Measurements from ENCODE around the gene CD9.

Gene CD9

DNA sequence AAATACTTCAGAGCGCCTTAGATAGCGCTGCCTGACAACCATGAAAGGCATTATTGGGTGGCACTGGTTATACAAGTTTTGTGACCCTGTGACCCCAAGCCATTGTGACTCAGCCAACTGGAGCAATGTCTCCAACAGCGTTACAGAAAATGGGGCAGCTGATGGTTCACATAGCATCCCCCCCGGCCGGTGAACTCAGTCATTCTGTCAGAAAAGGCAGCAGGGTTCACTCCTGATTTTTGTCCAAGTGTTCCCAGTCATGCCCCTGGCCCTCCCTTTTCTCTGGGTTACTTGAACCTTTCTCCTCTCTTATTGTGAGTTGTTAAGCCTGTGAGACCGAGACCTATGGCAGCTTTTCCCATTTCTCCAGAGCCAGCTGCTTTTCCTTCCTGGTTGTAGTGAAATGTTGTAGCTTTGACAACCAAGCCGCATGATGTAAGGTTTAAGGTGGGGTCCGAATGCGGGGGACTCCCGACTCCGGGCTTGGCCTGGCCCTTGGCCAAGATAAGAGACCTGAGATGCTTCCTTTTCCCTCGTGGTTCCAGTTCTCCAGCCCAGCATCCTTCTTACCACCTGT is 22.0 kb downstream of the CD9 start:
- DNase-seq: no peak

DNA sequence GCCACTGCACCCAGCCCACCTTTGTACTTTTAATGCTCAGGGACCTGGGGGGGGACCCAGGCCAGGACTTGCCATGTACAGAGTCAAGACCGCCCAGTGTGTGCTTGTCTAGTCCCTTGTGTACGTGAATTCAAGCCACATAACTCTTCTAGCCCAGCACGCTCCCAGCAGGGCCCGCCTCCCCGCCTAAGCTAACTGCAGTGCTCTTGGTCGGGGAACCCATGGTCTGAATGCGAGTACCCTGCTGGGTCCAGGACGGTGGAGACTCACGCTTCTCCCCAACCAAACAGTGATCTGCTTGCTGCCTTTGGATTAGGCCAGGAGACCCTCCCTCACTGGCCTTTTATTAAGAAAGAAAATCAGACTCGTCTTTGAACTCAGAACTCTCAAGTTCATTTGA is 23.3 kb downstream of the CD9 start:
- no peak for DNase-seq

DNA sequence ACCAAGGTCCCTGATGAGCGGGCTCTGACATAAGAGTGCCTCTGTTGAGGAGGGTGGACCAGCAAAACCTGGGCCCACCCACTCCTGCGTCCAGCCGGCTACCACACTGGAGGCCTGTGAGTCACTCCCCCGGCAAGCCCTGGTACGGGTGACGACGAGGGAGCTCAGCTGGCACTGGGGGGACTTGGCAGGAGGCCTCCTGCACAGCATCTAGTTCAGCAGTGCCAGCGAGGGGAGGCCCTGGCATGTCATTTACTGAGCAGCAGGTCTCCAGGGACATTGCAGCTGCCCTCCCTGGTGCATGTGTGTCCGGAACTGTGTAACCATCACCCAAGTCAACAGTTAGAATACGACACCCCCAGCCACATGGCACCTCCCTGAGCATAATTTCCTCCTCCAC is 24.4 kb downstream of the CD9 start:
- no peak for DNase-seq

DNA sequence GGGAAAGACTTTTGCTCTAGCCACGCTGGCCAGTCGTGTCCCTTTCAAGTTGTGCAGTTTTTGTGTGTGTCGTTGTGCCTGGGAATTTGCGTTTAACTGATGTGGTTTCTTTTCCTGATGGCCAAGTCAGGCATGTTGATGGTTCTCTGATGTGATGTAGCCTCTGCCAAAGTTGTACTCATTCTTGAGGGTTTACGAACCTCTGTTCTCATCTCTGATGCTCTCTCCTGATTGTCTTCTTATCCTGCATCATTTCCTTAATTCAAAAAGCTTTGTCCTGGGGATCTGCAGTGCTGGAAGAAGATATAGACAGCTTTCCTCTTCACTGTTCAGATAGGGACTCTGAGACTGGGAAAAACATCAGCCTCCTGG is 25.4 kb downstream of the CD9 start:
- DNase-seq: no peak

DNA sequence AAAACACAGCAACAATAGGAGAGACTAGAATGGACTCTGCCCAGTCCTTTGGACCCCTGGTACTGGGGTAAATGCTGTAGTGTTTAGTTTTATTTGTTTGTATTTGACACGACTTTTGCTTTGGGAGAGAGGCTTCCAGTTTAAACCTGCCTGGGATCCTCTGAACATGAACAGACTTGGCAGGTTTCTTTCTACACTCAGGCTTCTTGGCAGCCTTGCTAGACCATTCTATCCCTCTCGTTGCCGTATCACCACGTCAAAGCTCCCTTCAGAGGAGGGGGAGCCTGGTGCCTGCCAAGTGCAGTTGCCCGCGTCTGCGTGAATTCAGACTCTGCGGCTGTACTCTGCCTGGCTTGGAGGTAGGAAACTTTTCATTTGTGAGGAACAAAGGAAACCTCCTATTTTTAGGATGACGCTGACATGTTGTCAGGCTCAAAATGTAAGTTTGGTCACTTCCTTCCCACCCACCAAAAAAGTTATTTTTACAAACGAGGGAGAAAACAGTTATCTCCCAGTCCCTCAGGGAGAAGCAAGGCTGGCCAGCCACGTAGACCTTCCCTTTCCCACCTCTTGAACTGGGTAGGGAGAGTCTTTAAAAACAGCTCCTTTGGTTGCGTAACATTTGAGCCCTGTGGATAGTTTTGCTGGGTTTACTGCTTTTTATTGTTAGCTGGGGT is 25.9 kb downstream of the CD9 start:
- no peak for DNase-seq

DNA sequence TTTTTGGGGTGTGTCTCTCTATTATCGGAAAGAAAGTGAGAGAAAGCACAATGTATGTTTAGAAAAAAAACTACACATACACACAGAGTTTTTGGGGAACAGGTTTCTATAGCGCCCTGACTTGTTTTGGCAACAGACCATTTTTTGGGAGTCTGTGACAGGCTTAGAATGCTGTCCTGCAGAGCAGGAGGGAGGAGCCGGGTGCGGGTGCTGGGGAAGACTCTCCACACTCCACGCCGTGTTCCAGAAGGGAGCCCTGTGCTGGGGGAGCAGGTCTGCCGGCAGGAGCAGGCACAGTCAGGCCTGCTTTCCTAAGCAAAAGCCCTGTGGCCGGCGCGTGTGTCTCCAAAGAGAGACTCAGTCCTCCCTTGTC is 26.5 kb downstream of the CD9 start:
- no peak for DNase-seq

DNA sequence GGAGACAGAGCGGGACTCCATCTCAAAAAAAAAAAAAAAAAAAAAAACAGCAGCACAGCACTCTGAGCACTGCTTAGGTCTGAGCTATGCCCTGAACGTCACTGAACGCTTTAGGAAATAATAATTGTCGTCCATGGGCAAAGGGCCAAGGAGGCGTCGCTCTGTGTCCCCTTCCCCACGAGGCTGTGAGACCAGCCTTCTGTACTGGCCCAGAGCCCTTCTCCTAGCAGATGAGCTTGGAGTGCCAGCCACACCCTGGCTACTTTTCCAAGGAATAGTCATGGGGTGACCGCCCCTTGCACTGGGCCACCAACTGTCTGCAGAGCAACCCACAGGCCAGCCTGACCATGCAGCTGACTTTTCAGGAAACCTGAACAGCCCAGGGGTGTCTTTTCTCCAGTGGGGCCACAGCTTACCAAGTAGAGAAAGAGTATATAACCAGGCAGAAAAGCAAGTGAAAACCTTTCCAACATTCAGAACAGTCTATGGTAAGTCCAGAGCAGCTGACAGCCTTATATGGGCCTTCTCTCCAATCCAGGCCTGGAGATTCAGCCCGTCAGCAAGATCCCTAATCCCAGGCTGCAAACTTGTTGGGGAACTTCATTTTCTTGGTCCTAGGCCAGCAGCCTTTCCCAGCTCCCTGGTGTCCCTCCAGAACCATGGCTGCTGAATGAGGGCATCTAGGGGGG is 28.5 kb downstream of the CD9 start:
- DNase-seq: no peak

DNA sequence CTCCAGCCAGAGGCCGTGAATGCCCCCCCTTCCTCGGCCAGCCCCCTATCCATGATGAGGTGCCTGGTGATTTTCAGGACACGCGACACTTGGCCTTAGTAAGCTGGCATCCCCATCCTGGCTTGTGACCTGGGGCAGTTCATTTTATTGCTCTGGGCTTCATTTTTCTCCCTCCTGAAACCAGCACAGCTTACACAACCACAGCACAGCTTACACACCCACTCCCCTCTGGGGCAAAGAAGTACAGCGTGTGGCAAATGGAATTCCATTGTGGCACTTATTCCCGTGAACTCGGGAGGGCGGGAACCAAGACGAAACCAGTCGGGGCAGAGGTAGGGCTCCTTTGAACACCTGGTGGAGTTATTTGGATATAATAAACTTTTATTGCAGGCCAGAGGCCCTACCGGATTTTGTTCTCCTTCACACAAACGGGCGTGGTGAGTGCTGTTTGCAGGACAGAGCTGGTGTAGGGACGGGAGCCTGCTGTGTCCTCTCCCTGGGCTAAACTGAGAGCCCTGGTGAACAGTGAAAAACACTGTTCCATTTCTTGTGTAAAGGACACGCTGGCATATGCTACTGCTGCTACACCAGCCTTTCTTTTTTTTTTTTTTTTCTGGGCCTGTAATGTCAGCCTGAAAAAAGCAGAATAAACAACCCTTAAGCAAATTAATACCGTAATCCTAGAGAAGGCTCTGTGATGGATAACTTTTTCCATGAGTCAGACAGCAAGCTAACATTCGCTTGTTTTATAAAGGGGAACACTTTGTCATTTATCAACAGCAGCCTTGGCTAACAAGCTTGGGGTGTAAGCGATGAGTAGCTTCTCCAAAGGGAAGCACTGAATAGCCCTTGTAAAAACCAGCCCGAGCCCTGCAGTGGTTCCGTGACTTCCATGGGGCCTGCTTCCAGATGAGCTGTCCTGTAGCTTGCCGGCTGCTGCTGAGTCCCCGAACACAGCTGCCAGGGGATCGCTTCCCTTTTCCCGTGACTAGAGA is 29.3 kb downstream of the CD9 start:
- DNase-seq: no peak

DNA sequence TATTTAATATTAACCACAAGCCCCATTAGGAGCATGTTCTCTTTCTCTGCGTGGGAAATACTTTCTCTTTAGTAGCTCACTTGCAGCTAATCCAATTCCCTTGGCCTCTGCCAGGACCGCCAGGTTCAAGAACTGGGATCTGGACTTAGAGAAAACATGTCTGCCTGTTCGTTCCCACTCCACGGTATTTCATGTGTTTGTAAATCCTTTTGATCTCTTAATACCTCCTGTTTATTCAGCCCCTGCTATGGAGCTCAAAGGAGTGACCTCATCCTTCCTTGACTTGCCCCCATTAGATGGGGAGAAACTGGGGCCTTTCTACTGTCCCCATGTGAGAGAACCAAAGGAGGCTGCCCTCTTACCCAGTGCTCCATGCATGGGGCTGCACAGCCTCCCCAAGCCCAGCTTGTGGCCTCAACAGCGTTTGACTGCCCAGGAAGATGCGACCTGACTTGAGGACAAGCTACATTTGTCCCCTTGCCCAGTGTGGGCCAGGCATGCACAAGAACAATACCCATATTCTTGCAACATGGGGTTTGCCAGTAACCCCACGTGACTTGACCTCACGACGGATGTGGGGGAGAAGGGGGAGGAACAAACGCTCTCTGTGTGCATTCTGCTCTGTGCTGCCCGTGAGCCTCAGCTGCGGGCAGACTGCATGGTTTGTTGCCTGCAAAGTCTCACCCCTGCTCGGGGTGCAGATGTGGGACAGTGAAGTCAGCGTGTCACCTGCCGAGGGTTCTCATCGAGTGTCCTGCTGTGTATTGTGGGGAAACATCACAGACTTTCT is 30.3 kb downstream of the CD9 start:
- DNase-seq: peak; percentile 62

DNA sequence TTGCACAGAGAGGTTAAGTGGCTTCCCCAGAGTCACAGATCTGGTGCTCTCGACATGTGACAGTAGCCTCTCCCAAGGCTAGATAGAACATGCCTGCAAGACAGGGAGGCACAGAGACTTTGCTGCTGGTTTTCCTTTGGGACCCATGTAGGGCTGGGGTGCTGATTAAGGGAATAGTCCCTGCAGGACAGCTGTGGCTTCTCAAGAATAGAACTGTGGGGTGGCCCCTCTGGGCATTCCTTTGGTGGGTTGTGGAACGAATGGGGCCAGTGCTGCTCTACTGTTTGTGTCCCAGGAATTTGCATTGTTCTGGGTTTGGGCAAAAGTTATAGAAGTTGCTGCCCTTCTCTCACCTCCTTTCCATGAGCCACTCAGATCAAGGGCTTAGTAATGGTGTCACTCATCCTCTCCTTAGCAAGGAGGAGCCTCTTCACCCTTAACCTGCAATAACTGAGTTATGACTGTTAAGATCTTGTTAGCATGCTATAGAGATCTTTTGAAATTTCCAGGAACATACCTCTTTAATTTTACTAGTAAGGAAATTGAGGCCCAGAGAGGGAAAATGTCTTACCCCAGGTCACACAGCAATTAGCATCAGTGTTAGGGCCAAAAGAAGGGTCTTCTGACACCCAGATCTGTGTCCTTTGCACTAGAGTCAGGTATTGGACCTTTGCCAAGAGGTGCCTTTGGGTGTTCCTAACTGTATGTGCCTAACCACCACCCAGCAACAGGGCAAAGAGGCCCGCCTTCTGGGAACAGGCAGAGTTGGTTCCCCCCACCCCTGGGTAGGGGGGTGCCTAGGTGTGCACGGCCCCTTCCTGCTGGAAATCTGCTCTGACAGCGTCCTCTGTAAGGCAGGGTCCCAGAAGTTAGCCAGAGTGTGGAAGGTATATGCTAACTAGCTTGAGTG is 31.4 kb downstream of the CD9 start:
- DNase-seq: no peak

DNA sequence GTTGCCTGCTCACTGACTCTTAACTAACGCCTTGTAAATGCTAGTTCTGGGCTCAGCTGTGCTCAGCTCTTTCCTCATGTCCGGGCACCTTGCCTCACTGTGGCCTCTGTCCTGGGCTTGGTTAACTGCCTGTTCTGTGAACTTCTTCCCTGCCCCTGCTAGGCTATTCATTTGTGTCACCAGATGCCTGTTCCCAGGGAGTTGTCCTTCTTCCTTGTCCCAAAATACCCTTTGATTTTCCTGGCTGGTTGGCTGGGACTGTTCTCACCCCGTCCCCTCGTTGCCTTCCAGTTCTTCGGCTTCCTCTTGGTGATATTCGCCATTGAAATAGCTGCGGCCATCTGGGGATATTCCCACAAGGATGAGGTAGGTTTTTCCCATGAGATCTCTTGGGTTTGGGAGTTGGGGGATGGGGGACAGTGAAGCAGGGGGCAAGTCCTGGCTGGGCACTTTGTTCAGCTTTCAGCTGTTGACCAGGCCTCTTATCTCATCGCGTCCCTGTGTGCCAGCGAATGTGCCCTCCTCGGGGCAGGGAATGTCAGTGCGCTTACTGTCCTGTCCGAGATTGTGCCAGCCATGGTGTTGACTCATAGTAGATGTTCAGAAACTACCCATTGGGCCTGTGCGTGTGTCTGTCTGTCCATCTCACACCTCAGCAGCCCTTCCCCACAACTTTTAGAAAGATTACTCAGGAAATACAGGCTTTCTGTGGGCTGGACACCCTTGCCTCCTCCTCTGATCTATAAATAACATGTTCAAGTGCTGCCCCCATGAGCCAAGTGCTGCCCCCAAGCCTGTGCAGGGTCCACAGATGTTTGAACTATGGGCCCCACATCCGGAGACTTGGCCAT is 33.1 kb downstream of the CD9 start:
- no peak for DNase-seq

DNA sequence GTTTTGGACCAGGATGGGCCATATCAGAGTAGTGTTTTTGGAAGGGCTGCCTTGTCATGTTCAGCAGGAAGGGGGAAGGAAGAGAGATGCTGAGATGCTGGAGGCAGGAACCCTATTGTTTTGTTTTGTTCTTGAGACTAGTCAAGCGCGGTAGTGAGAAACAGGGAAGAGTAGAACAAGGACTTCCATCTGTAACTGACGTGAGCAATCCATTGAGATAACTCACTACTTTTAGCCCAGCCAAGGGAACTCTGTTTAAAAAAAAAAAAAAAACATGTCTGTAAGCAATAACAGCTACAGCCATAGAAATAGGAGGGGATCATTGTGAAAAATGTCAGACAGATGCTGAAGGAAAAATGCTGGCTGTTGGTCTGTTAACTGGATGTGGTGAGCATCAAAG is 34.0 kb downstream of the CD9 start:
- DNase-seq: no peak

DNA sequence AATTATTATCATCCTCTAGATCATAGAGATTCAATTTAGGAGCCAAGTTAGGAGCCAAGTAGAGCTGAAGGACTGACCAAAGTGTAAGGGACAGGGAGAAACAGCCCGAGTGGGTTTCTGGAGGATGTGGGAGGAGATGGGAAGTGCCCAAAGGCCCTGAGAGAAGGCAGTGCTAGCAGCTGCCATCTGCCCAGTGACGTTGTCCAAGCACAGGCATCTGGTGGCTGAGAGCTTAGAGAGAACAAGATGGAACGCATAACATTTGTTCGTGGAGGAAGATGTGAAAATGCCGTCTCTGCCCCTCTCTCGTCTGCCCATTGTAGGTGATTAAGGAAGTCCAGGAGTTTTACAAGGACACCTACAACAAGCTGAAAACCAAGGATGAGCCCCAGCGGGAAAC is 34.7 kb downstream of the CD9 start:
- no peak for DNase-seq

DNA sequence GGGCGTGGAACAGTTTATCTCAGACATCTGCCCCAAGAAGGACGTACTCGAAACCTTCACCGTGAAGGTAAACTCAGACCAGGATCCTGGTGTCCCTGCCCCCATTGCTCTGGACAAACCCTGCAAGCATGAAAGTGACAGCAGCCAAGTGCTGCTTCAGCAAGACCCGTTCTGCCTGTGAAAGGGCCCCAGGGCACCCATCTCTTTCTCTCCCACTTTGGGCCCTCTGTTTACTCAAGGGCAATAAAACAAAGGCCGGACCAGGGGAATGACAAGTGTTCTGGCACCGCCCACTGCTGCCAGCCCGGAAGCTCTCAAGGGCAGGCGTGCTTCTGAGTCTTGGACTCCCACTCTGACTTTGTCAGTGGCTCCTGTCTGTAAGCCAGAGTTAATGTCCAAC is 35.3 kb downstream of the CD9 start:
- no peak for DNase-seq

DNA sequence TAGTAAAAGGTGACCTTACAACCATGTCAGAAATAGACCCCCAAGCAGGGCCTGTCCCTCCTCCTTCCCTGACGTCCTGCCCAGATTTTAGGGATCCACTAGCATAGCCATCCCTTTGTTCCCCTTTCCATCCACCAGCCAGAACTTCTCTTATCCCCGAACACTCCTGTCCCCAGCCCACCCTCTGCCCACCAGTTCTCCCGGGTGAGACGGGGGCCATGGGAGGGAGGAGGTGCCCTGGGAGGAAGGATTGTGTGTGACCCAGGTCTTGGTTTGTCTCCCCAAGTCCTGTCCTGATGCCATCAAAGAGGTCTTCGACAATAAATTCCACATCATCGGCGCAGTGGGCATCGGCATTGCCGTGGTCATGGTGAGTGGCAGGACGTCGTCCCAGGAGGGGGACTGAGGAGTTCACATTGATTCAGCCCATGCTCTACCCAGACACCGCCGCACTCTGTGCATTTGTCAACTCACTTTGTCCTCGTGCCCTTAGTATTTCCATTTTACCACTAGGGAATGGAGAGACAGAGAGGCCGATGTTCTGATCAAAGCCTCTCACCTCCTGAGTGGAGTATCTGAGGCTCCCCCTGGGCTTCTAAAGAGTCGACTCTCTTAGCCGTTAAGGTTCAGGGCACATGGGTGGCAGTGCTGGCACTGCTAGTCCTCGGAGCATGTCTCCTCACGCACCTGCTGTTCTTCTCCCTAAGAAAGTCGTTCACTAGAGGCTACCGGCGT is 35.9 kb downstream of the CD9 start:
- no peak for DNase-seq

DNA sequence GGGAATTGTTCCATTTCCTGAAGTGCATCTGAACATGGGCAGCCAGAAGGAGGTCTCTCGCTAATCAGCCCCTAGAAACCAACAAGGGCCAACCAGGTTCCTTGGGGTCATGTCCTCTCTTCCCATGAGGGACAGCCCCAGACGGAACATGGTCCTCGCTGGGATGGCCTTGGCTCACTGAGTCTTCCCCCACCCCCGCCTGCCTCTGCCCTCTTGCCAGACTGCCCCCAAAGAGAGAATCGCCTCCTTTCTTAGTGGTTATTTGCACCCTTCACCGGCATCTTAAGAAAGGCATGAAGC is 36.4 kb downstream of the CD9 start:
- DNase-seq: no peak

DNA sequence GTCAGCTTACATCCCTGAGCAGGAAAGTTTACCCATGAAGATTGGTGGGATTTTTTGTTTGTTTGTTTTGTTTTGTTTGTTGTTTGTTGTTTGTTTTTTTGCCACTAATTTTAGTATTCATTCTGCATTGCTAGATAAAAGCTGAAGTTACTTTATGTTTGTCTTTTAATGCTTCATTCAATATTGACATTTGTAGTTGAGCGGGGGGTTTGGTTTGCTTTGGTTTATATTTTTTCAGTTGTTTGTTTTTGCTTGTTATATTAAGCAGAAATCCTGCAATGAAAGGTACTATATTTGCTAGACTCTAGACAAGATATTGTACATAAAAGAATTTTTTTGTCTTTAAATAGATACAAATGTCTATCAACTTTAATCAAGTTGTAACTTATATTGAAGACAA is 37.6 kb downstream of the CD9 start:
- no peak for DNase-seq

DNA sequence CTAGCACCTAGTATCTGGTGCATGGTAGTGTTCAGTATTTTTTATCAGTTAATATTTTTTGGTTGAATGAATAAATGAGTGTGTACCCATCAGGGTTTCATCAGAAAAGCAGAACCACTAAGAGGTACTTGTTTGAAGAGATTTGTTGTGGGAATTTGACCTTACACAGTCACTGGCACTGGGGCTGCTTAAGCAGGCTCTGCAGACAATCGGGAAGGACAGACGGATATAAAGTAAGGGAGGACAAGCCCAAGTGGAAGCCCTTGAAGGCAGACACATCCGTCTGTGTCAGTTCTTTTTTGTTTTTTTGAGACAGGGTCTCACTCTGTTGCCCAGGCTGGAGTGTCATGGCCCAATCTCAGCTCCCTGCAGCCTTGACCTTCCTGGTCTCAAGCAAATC is 38.7 kb downstream of the CD9 start:
- no peak for DNase-seq

DNA sequence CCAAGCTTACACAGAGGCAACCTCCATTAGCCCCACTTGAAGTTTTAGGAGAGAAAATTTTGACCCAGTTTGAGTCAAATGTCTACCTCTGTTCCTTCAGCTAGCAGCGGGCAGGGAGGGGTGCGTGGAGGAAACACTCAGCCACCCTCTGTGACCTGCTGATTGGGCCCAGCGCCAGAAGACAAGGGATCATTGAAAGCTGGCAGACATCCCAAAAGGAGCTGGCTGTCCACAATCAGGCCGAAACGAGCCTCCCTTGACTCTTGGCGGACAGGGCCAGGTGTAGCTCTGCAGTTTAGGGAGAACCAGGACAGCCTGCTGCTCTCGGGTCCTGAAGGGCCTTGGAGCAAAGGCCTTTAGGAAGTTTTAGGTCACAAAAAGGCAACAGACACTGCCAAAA is 41.3 kb downstream of the CD9 start:
- no peak for DNase-seq

DNA sequence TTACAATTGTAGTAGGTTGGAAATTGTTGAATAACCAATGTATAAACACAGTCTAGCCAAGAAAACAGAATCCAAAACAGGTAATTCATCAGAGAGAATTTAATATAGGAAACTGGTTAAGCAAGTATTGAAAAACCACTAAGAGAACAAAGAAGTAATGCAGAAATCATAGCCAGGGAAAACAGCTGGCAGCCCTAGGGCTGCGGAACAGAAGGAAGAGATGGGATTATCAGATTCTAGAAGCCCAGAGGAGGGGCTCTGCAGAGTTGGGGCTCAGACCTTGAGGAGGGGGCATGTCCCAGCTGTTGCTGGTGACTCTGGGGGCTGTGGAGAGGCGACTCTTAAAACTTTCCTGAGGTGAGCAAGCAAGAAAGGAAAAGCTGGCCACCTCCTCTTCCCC is 49.4 kb downstream of the CD9 start:
- no peak for DNase-seq
